ENCODE results near the gene RNF224. TPM values are rescaled to one million over a fixed set of nuclear protein-coding genes. Genes with fewer than 3 reads are reported as not detected.

RNF224 gene
- total and polyA plus RNA-seq, 2 donors: 0.09 TPM; not detected in 1

DNA sequence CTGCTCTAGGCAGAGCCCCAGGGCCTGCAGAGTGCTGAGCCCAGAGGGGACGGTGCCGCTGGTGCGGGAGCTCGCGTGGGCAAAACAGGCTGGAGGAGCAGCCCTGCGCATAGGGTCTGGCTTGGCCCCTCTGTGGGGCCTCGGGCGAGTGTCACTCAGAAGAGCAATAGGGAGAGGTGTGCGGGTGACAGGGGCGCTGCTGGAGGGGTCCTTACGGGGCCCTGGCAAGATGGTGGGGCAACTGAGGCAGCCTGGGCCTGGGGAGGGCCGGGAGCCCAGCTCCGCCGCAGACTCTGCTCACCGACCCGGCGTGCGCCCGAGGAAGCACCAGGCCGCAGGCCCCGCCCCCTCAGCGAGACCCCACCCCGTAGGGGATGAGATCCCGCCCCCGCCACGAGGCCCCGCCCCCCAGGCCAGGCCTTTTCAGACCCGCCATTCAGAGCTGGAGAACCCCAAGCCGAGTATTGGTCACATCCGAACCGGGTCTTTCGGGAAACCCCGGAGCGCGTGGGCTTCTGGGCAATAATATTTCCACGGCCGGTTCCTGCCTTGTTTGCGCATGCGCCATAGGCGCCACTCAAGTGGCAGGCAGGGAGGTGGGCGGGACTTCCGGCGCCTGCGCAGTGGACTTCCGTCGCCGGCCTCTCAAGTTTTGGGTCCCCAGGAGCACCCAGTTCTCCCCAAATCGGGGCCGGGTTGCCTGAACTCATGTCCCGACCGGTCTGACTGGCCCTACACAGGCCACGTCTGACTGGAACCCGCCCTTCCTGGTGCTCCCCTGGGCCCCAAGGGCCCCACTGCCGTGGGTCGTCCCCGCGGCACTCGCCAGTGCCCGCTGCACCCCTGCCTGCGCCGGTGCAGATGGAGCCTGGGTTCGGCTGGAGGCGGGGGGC is 4.0 kb upstream of the RNF224 start:
- 1% methylated on average over 63 of the region's 63 CpGs for WGBS
- H3K4me1 ChIP-seq (ENCODE audit: insufficient read depth): peaks cover 2% of the 10 kb centered on the region
- DNase-seq (ENCODE audit: extremely low spot score): peak; percentile 95
- H3K4me3 ChIP-seq (ENCODE audit: low read depth, low read length): peak overlapping the region; percentile 49
- peak overlapping the region; percentile 93 for H3K27ac ChIP-seq (ENCODE audit: low read depth)
- no peaks in the 10 kb centered on the region for H3K36me3 ChIP-seq (ENCODE audit: insufficient read depth)

- H3K36me3 ChIP-seq (ENCODE audit: insufficient read depth): no peaks in the 10 kb centered on the region
- H3K4me1 ChIP-seq (ENCODE audit: insufficient read depth): peaks cover 2% of the 10 kb centered on the region
- no peak for DNase-seq (ENCODE audit: extremely low spot score)
- H3K27ac ChIP-seq (ENCODE audit: low read depth): no peak within 1 kb of the TSS
- WGBS: 51% methylated on average over 23 of the region's 23 CpGs
- no peak within 1 kb of the TSS for H3K4me3 ChIP-seq (ENCODE audit: low read depth, low read length)
Measured at GRCh38 chr9:137224830-137225694, 2.2 kb upstream of the RNF224 start, which contains the start of gene CYSRT1. Gene CYSRT1 (plus strand): TSS chr9:137225174. CDS start chr9:137225622, 448 bp downstream.

DNA sequence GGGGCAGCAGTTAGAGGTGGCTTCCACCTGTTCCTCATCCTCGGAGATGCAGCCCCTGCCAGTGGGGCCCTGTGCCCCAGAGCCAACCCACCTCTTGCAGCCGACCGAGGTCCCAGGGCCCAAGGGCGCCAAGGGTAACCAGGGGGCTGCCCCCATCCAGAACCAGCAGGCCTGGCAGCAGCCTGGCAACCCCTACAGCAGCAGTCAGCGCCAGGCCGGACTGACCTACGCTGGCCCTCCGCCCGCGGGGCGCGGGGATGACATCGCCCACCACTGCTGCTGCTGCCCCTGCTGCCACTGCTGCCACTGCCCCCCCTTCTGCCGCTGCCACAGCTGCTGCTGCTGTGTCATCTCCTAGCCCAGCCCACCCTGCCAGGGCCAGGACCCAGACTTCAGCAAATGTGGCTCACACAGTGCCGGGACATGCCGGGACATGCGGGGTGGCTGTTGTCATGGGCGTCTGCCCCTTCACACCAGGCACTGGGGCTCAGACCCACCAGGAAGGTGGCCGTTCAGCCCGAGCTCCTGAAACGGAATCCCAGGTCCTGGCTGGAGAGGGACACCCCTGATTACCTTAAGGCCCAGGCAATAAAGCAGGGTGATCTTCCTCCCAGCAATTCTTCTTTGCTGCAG is 1.5 kb upstream of the RNF224 start:
- WGBS: 78% methylated on average over 21 of the region's 21 CpGs
- peaks cover 2% of the 10 kb centered on the region for H3K4me1 ChIP-seq (ENCODE audit: insufficient read depth)
- DNase-seq (ENCODE audit: extremely low spot score): no peak
- H3K27ac ChIP-seq (ENCODE audit: low read depth): no peak overlapping the region
- no peak overlapping the region for H3K4me3 ChIP-seq (ENCODE audit: low read depth, low read length)
- no peaks in the 10 kb centered on the region for H3K36me3 ChIP-seq (ENCODE audit: insufficient read depth)

DNA sequence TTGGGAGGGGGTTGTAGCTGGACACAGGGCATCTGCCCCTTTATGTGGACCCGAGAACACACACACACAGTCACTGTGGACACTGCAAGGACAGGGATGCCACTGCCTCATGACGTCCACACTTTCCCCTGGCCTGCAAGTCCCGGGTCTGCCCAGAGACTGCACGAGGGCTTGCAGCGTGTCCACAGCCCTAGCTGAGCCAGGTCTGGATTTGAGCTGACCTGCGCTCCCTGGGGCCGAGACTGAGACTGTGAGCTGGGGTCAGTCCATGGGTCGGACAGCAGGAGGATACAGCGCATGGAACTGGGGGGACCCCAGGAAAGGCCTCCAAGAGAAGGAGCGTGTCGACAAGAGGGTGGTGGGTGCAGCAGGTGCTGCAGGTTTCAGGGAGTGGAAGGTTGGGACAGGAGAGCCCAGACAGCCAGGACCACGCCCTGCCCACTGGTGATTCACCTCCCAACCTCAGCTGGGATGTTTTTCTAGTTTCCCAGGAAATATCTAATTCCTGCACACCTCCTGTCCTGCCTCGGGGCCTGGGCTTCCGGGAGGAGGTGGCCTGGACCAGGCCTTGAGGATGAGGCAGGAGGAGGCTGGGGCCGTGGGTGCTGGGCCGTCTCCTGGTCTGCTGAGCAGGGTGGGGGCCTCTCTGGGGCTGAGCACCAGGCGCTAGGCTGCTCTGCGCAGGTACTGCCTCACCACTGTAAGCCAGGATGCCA is 806 bp upstream of the RNF224 start:
- H3K36me3 ChIP-seq (ENCODE audit: insufficient read depth): no peaks in the 10 kb centered on the region
- 66% methylated on average over 18 of the region's 18 CpGs for WGBS
- DNase-seq (ENCODE audit: extremely low spot score): no peak
- peaks cover 2% of the 10 kb centered on the region for H3K4me1 ChIP-seq (ENCODE audit: insufficient read depth)
- no peak overlapping the region for H3K4me3 ChIP-seq (ENCODE audit: low read depth, low read length)
- no peak overlapping the region for H3K27ac ChIP-seq (ENCODE audit: low read depth)

GRCh38 chr9:137227853-137228505 is 677 bp downstream of the RNF224 start:
- WGBS: 36% methylated on average over 18 of the region's 18 CpGs

DNA sequence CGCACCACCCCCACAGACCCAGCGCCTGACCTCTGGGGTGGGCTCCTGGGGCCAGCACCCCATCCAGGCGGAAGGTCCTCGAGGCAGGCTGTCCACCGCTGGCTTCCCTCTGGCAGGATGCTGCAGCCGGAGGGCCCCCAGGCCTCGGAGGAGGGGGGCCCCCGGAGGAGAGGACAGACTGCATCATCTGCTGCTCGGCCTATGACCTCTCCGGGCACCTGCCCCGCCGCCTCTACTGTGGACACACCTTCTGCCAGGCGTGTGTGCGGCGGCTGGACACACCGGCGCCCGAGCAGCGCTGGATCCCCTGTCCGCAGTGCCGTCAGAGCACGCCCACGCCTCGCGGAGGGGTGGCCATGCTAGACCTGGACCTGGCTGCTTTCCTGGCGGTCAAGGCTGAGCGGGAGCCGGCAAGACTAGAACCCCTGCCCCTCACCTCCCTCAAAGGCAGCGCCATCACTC is 1.2 kb downstream of the RNF224 start:
- DNase-seq (ENCODE audit: extremely low spot score): no peak

More at GRCh38 chr9:137227853-137228505, 677 bp downstream of the RNF224 start:
- H3K36me3 ChIP-seq (ENCODE audit: insufficient read depth): no peaks in the 10 kb centered on the region
- H3K4me1 ChIP-seq (ENCODE audit: insufficient read depth): peaks cover 2% of the 10 kb centered on the region
- no peak overlapping the region for H3K4me3 ChIP-seq (ENCODE audit: low read depth, low read length)
- no peak for DNase-seq (ENCODE audit: extremely low spot score)
- no peak overlapping the region for H3K27ac ChIP-seq (ENCODE audit: low read depth)

DNA sequence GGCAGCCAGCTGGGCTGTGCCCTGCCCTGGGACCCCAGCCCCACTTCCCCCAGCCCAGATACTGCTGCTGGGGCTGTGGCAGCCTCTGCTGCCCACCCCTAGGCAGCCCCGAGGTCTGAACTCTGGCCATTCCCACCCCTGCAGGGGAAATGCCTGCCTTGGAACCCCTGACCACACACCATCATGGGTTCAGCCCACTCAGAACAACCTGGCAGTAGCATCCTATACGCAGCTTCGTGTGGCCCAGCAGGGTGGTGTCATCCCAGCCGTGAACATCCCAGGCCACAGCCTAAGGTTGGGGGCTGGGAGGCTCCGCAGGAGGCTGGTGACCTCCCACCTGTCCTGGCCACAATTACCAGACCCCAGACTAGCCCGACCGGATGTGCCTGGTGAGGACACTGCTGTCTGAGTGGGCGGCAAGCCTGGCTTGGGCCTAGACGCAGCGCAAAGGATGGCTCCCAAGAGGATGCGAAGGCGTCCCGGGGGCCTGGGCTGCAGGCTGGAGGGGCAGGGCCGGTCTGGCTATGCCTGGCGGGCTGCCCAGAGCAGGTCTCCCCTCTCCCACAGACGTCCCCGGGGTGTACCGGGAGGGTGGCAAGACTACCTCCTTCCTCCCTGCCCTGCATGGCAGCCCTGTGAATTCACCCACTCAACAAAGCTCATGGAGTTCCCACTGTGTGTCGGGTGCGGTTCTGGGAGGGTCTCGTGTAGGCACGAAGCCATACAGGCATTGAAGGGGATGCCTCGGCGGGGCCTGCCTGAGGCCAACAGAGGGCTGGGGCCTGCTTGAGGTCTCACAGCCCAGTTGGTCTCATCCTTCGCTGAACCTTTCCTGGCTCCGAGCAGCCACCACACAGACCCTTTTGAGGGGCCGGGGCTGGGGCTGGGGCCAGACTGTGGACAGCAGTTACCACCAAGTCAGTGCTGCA is 1.9 kb downstream of the RNF224 start:
- whole genome bisulfite sequencing: 57% methylated on average over 27 of the region's 27 CpGs
- no peak overlapping the region for H3K4me3 ChIP-seq (ENCODE audit: low read depth, low read length)
- no peak for DNase-seq (ENCODE audit: extremely low spot score)

More for the DNA sequence above, 1.2 kb downstream of the RNF224 start:
- 71% methylated on average over 29 of the region's 29 CpGs for WGBS
- Histone ChIP-seq H3K36me3 (ENCODE audit: insufficient read depth) (no peaks in the 10 kb centered on the region), H3K4me1 (ENCODE audit: insufficient read depth) (peaks cover 2% of the 10 kb centered on the region), H3K27ac (ENCODE audit: low read depth) (no peak overlapping the region), H3K4me3 (ENCODE audit: low read depth, low read length) (no peak overlapping the region)

GRCh38 chr9:137229903-137230704 is 2.8 kb downstream of the RNF224 start:
- DNase-seq (ENCODE audit: extremely low spot score): no peak
- no peaks in the 10 kb centered on the region for H3K36me3 ChIP-seq (ENCODE audit: insufficient read depth)
- no peaks in the 10 kb centered on the region for H3K4me1 ChIP-seq (ENCODE audit: insufficient read depth)
- WGBS: 60% methylated on average over 31 of the region's 31 CpGs
- H3K4me3 ChIP-seq (ENCODE audit: low read depth, low read length): no peak overlapping the region
- no peak overlapping the region for H3K27ac ChIP-seq (ENCODE audit: low read depth)

More for the DNA sequence above, 1.9 kb downstream of the RNF224 start:
- Histone ChIP-seq H3K36me3 (ENCODE audit: insufficient read depth) (no peaks in the 10 kb centered on the region), H3K27ac (ENCODE audit: low read depth) (no peak overlapping the region), H3K4me1 (ENCODE audit: insufficient read depth) (no peaks in the 10 kb centered on the region)

GRCh38 chr9:137230705-137231371 is 3.5 kb downstream of the RNF224 start, which contains the start of gene SLC34A3:
Gene SLC34A3 (plus strand): TSS chr9:137230901. CDS start chr9:137231703, 802 bp downstream.
- no peak for DNase-seq (ENCODE audit: extremely low spot score)
- no peaks in the 10 kb centered on the region for H3K4me1 ChIP-seq (ENCODE audit: insufficient read depth)
- H3K4me3 ChIP-seq (ENCODE audit: low read depth, low read length): no peak within 1 kb of the TSS
- H3K36me3 ChIP-seq (ENCODE audit: insufficient read depth): no peaks in the 10 kb centered on the region
- no peak within 1 kb of the TSS for H3K27ac ChIP-seq (ENCODE audit: low read depth)
- 60% methylated on average over 14 of the region's 14 CpGs for WGBS

DNA sequence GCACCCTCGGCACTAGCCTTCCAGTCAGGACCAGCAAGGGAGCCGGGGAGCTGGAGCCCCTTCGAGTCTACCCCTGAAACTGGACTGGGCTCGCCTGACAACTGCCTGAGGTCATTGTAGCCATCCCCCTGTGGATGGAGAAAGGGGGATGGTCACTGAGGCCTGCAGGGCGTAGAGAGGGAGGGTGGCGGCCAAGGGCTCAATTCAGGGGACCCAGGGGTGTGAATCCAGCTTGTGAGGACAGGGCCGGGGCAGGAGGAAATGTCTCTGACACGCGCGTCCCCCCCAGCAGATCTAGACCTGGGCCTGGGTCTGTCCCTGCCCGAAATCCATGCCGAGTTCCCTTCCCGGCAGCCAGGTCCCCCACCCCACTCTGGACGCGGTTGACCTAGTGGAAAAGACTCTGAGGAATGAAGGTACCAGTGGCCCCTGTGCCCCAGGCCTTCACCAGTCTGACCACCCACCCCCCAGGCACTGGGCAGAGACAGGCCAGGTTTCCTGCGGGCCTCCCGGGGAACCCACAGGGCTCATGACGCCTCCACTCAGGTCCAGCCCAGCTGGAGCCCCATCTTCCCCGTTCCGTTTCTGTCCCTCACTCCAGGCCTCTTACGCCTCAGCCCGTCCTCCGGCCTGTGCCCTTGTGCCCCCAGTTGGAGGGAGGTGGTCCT is 4.2 kb downstream of the RNF224 start:
- DNase-seq (ENCODE audit: extremely low spot score): no peak
- H3K4me1 ChIP-seq (ENCODE audit: insufficient read depth): no peaks in the 10 kb centered on the region
- H3K27ac ChIP-seq (ENCODE audit: low read depth): no peak overlapping the region
- H3K36me3 ChIP-seq (ENCODE audit: insufficient read depth): no peaks in the 10 kb centered on the region
- WGBS: 80% methylated on average over 23 of the region's 23 CpGs
- no peak overlapping the region for H3K4me3 ChIP-seq (ENCODE audit: low read depth, low read length)
